Ascending aorta (tissue), 2 donors: ENCODE measurements around the gene LCTL. TPM values are rescaled to one million over a fixed set of nuclear protein-coding genes. Genes with fewer than 3 reads are reported as not detected.
"Not testable (repeated sequence)": the region's sequence is repeated elsewhere in the genome, so short reads cannot be mapped to it uniquely, and the experiment has no call there.

Source experiments
- DNase-seq, 2 donors: peaks; one replicate each; pipeline ENCODE4 v3.0.0-alpha.2; 2019; ENCODE audit warnings: low spot score in 2 of 2
- H3K27ac ChIP-seq, 2 donors: fragments of 200-600 bp; sonication (generic); one replicate each; pipeline ENCODE4 v1.5.1; 2016 to 2017; ENCODE audit warnings: mild to moderate bottlenecking in 1 of 2
- H3K27me3 ChIP-seq: fragments of 200-600 bp; sonication (generic); one replicate; pipeline ENCODE4 v1.5.1; 2017
- H3K36me3 ChIP-seq, 2 donors: fragments of 200-600 bp; sonication (generic); one replicate each; pipeline ENCODE4 v1.5.1; 2016
- H3K4me1 ChIP-seq, 2 donors: fragments of 200-600 bp; sonication (generic); one replicate each; pipeline ENCODE4 v1.5.1; 2016 to 2017; ENCODE audit warnings: mild to moderate bottlenecking in 1 of 2
- H3K4me3 ChIP-seq, 2 donors: fragments of 200-600 bp; sonication (generic); one replicate each; pipeline ENCODE4 v1.5.1; 2016 to 2017; ENCODE audit warnings: mild to moderate bottlenecking in 1 of 2
- H3K9me3 ChIP-seq, 2 donors: fragments of 200-600 bp; sonication (generic); one replicate each; pipeline ENCODE4 v1.5.1; 2016
- intact Hi-C: fragments of 100-400 bp; cut with DNase I; formaldehyde crosslinking; loops from one replicate; pipeline ENCODE4 v1.15.1; 2023
- total RNA-seq: library from RNA; depleted of rRNA; stranded (reverse); fragments of >200 nt; gene quantifications from one replicate; pipeline ENCODE4 v1.1.0, GENCODE V29; 2016
- TF ChIP-seq, protein P1 (sequence below), 3 experiments: fragments of 200-600 bp in 2 of 3; fragments of 450-650 bp in 1 of 3; sonication (generic) in 2 of 3; IDR thresholded peaks; one replicate each; pipeline ENCODE4 v1.5.1; 2016 to 2019; ENCODE audit warnings: antibody characterized with exemption in 3 of 3, mild to moderate bottlenecking in 1 of 3, moderate library complexity in 1 of 3

The LCTL gene
- total RNA-seq, 1 donor from 2014 or later = not detected

DNA sequence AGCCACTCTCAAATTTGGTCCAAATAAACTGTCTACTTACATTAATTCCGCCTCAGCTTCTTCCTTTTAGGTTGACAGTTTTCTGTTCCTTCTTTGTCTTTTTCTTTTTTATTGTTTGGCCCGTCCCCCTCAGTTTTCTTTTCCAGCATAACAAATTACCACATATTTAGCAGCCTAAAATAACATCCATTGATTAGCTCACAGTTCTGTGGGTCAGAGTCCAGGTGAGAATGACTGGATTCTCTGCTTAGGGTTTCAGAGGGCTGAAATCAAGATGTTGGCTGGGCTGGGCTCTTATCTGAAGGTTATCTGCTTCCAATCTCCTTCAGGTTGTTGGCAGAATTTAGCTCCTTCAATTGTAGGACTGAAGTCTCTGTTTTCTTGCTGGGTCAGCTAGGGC is 24.6 kb upstream of the LCTL start:
- Histone ChIP-seq H3K4me1 (no peaks in the 10 kb centered on the region), H3K9me3 (no peaks in the 10 kb centered on the region), H3K27me3 (no peaks in the 10 kb centered on the region), H3K36me3 (no peaks in the 10 kb centered on the region), H3K4me3 (no peak overlapping the region), H3K27ac (no peak overlapping the region)
- DNase-seq = no peak
- intact Hi-C loops = no loop called here
- TF ChIP-seq, protein P1, sequence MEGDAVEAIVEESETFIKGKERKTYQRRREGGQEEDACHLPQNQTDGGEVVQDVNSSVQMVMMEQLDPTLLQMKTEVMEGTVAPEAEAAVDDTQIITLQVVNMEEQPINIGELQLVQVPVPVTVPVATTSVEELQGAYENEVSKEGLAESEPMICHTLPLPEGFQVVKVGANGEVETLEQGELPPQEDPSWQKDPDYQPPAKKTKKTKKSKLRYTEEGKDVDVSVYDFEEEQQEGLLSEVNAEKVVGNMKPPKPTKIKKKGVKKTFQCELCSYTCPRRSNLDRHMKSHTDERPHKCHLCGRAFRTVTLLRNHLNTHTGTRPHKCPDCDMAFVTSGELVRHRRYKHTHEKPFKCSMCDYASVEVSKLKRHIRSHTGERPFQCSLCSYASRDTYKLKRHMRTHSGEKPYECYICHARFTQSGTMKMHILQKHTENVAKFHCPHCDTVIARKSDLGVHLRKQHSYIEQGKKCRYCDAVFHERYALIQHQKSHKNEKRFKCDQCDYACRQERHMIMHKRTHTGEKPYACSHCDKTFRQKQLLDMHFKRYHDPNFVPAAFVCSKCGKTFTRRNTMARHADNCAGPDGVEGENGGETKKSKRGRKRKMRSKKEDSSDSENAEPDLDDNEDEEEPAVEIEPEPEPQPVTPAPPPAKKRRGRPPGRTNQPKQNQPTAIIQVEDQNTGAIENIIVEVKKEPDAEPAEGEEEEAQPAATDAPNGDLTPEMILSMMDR (IDR thresholded peaks at IDR 0.05) = no peak

DNA sequence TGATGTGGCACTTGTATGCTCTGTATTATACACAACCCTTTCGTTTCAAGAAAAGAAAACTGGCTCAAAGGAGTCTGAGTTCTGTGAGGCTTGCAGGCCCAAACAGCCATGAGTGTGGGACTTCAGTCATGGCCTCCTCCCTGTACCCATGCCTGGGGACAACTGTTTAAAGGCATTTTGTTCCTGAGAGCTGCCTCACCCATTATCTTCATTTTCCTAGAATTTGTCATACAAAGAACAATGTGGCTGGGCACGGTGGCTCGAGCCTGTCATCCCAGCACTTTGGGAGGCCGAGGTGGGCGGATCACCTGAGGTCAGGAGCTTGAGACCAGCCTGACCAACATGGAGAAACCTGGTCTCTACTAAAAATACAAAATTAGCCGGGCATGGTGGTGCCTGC is 23.6 kb upstream of the LCTL start:
- H3K9me3 ChIP-seq = not testable (repeated sequence)

DNA sequence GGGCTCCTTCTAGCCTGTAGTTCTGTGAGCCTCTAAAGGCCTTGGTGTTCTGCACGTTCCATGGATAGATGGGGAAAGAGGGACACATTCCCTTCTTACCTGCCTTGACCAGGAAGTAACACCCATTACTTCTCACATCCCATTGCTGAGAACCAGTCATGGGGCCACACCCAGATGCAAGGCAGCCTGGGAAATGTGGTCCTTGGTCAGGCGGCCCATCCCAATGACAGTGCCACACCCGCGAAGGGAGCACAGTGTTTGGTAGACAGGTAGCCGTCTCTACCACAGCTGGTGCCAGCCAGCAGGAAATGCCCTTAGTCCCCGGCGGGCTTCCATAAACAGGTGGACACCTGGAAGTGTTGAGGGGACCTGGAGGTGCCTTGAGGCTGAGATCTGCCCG is 23.2 kb upstream of the LCTL start:
- H3K27me3 ChIP-seq = no peaks in the 10 kb centered on the region
- intact Hi-C loops = no loop called here
- no peak for DNase-seq
- no peaks in the 10 kb centered on the region for H3K36me3 ChIP-seq
- H3K4me3 ChIP-seq = no peak overlapping the region
- H3K4me1 ChIP-seq = no peaks in the 10 kb centered on the region
- no peak overlapping the region for H3K27ac ChIP-seq
- H3K9me3 ChIP-seq = no peaks in the 10 kb centered on the region
- TF ChIP-seq, protein P1 (IDR thresholded peaks at IDR 0.05) = no peak

More for the DNA sequence above, 23.6 kb upstream of the LCTL start:
- intact Hi-C loops, H3K4me1 ChIP-seq, H3K4me3 ChIP-seq, H3K36me3 ChIP-seq, H3K27me3 ChIP-seq, H3K27ac ChIP-seq, DNase-seq: not testable (repeated sequence)

DNA sequence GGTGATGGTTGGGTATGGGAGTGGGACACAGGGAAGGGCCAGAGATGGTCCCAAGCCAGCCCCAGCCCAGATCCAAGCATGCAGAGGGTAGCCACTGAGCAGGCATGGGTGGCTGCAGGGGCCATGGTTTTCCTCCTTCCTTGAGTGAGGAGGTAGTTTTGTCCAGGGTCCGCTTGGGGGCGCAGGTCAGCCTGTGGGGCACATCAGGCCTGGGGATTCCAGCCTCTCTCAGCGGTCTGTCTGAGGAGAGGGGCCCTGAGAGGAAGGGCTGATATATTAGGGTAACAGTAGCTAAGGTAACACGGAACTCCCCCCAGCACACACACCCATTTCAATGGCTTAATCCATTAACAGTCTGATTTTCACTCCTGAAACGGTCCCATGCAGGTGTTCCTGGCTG is 22.7 kb upstream of the LCTL start:
- intact Hi-C loops = no loop called here
- no peak overlapping the region for H3K4me3 ChIP-seq
- H3K9me3 ChIP-seq = no peaks in the 10 kb centered on the region
- H3K36me3 ChIP-seq = no peaks in the 10 kb centered on the region
- H3K4me1 ChIP-seq = no peaks in the 10 kb centered on the region
- no peaks in the 10 kb centered on the region for H3K27me3 ChIP-seq
- TF ChIP-seq, protein P1 (IDR thresholded peaks at IDR 0.05) = no peak
- no peak overlapping the region for H3K27ac ChIP-seq
- no peak for DNase-seq

DNA sequence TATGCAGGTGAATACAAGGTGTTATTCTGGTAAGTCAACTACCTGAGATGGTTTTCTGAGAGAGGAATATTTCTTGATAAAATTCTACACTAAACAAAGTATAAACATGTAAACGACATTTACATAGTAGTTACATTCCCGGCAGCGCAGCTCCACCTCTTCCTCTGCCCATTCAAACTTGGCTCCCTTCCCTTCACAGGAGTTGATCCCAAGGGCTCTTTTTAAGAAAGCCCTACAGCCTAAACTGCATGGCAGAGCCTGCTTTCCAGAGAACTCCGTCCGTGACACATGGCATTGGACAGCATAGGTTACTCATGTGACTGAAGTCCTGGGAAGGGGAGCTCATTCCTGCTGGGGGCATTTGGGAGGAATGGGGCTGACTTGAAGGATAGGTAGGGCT is 22.0 kb upstream of the LCTL start:
- no peak overlapping the region for H3K27ac ChIP-seq
- H3K27me3 ChIP-seq = no peaks in the 10 kb centered on the region
- H3K4me1 ChIP-seq = no peaks in the 10 kb centered on the region
- no peak overlapping the region for H3K4me3 ChIP-seq
- no peaks in the 10 kb centered on the region for H3K9me3 ChIP-seq
- no peaks in the 10 kb centered on the region for H3K36me3 ChIP-seq
- intact Hi-C loops = no loop called here
- TF ChIP-seq, protein P1 (IDR thresholded peaks at IDR 0.05) = no peak
- no peak for DNase-seq

DNA sequence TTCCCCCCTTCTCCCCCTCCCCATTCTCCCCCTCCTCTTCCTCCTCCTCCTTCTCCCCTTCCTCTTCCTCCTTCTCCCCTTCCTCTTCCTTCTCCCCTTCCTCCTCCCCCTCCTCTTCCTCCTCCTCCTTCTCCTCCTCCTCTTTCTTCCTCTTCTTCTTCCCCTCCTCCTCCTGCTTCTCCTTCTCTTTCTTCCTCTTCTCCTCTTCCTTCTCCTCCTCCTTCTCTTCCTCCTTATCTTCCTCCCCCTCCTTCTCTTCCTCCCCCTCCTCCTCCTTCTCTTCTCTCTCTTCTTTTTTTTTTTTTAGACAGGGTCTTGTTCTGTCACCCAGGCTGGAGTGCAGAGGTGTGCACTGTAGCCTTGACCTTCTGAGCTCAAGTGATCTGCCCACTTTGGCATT is 21.2 kb upstream of the LCTL start:
- Histone ChIP-seq H3K36me3 (no peaks in the 10 kb centered on the region), H3K27ac (no peak overlapping the region), H3K4me1 (no peaks in the 10 kb centered on the region), H3K9me3 (no peaks in the 10 kb centered on the region), H3K27me3 (no peaks in the 10 kb centered on the region), H3K4me3 (no peak overlapping the region)
- intact Hi-C loops = no loop called here
- no peak for DNase-seq
- TF ChIP-seq, protein P1 (IDR thresholded peaks at IDR 0.05) = no peak
